AG04449 (cell line): ENCODE data around the gene ACOT7.

Experiments
- CTCF ChIA-PET: fragments of 350-600 bp; formaldehyde crosslinking; extraction: SDS; loops from one replicate; lab custom pipeline; 2021; ENCODE audit warnings: antibody characterized with exemption; lab: Yijun Ruan, JAX
- POLR2A ChIA-PET: fragments of 400-600, 350-600 bp; formaldehyde crosslinking; extraction: SDS; loops from one replicate; lab custom pipeline; 2020; ENCODE audit warnings: antibody characterized with exemption, inconsistent platforms; lab: Yijun Ruan, JAX
- DNase-seq: peaks from one replicate; pipeline ENCODE4 v3.0.0-alpha.2; 2010; ENCODE audit warnings: low read depth, low spot score
- H3K4me3 ChIP-seq: 2 replicates; pipeline ENCODE4 v1.5.1; 2011; ENCODE audit warnings: low read depth, mild to moderate bottlenecking, control low read depth, low read length
- CTCF ChIP-seq: IDR thresholded peaks from one replicate; pipeline ENCODE4 v1.5.1; 2011; ENCODE audit warnings: mild to moderate bottlenecking, moderate library complexity, low read length, control low read depth, inconsistent platforms; ENCODE audit not compliant: insufficient read depth; ENCODE audit errors: missing control alignments

ACOT7 gene

GRCh38 chr1:6233376-6233775 is 160.2 kb downstream of the ACOT7 start:
- DNase-seq: no peak
- H3K4me3 ChIP-seq: no peak overlapping the region
- no peak for TF ChIP-seq CTCF
- POLR2A ChIA-PET: no interaction called here
- CTCF ChIA-PET: interaction anchor here (4.0 kb wide), 1 partner anchor 28 kb away, joined by 25 read pairs; the partner anchor contains the start of gene RNF207

GRCh38 chr1:6225651-6226050 is 167.9 kb downstream of the ACOT7 start:
- POLR2A ChIA-PET: no interaction called here
- H3K4me3 ChIP-seq: no peak overlapping the region
- no peak for DNase-seq
- no peak for TF ChIP-seq CTCF
- CTCF ChIA-PET: interaction anchor here (0.7 to 7.3 kb wide), 5 partner anchors 9 to 21 kb away, joined by 3 to 62 read pairs (median 5); partner anchors contain the start of gene RNF207

- POLR2A ChIA-PET: no interaction called here
Measured at GRCh38 chr1:6224718-6225117, 168.8 kb downstream of the ACOT7 start.

GRCh38 chr1:6223617-6224016 is 169.9 kb downstream of the ACOT7 start:
- no peak for DNase-seq
- POLR2A ChIA-PET: no interaction called here
- CTCF ChIA-PET: interaction anchor here (0.9 to 7.3 kb wide), 2 partner anchors 16 to 19 kb away, joined by 4 to 62 read pairs; partner anchors contain the start of gene RNF207
- TF ChIP-seq CTCF: no peak
- no peak overlapping the region for H3K4me3 ChIP-seq

More at GRCh38 chr1:6224718-6225117, 168.8 kb downstream of the ACOT7 start:
- CTCF ChIA-PET: interaction anchor here (1.0 to 7.3 kb wide), 2 partner anchors 10 to 17 kb away, joined by 3 to 62 read pairs; partner anchors contain the start of gene RNF207
- no peak for DNase-seq
- no peak overlapping the region for H3K4me3 ChIP-seq
- no peak for TF ChIP-seq CTCF

- ChIA-PET POLR2A (no interaction called here), CTCF (interaction anchor here (7.3 kb wide), 1 partner anchor 15 kb away, joined by 62 read pairs; the partner anchor contains the start of gene RNF207)
- no peak for DNase-seq
- H3K4me3 ChIP-seq: no peak overlapping the region
- TF ChIP-seq CTCF: no peak
Measured at GRCh38 chr1:6222636-6223035, 170.9 kb downstream of the ACOT7 start.

- ChIA-PET CTCF (interaction anchor here (1.3 to 7.3 kb wide), 3 partner anchors 13 to 17 kb away, joined by 5 to 62 read pairs (median 10); partner anchors contain the start of gene RNF207), POLR2A (no interaction called here)
- H3K4me3 ChIP-seq: no peak overlapping the region
- TF ChIP-seq CTCF: no peak
- no peak for DNase-seq
Measured at GRCh38 chr1:6221210-6221784, 172.3 kb downstream of the ACOT7 start.
